Stimulated activated CD8-positive, alpha-beta memory T cell treated with anti-CD3 and anti-CD28 coated beads, Interleukin-4, amount 100 ng/mL, for 1 hour (primary cell): Measurements from ENCODE around the gene CHMP3.
"Not testable (repeated sequence)": the region's sequence is repeated elsewhere in the genome, so short reads cannot be mapped to it uniquely, and the experiment has no call there.

ENCODE experiments used
- DNase-seq, 2 donors: peaks; one replicate each; pipeline ENCODE4 v3.0.0-alpha.2; 2020; ENCODE audit warnings: low read depth in 2 of 2, low spot score in 1 of 2

The CHMP3 gene

GRCh38 chr2:86512034-86512433, 51.2 kb downstream of the CHMP3 start:
- no peak for DNase-seq

GRCh38 chr2:86510436-86510933, 52.8 kb downstream of the CHMP3 start:
- DNase-seq = no peak

GRCh38 chr2:86507600-86507999, 55.6 kb downstream of the CHMP3 start:
- DNase-seq = no peak

GRCh38 chr2:86500325-86501083, 62.7 kb downstream of the CHMP3 start:
- no peak for DNase-seq

- no peak for DNase-seq
Observed at GRCh38 chr2:86499326-86499725, 63.9 kb downstream of the CHMP3 start.

- DNase-seq = no peak
Observed at GRCh38 chr2:86498468-86499260, 64.6 kb downstream of the CHMP3 start.

GRCh38 chr2:86496391-86496790, 66.9 kb downstream of the CHMP3 start:
- not testable (repeated sequence) for DNase-seq

- DNase-seq = no peak
Observed at GRCh38 chr2:86492048-86492453, 71.2 kb downstream of the CHMP3 start.

- no peak for DNase-seq
Observed at GRCh38 chr2:86491088-86491487, 72.2 kb downstream of the CHMP3 start.

GRCh38 chr2:86490245-86490644, 73.0 kb downstream of the CHMP3 start:
- no peak for DNase-seq

- no peak for DNase-seq
Observed at GRCh38 chr2:86489542-86489941, 73.7 kb downstream of the CHMP3 start.

GRCh38 chr2:86488561-86489250, 74.5 kb downstream of the CHMP3 start:
- DNase-seq = no peak

- no peak for DNase-seq
Observed at GRCh38 chr2:86487062-86487461, 76.2 kb downstream of the CHMP3 start.

GRCh38 chr2:86485802-86486201, 77.4 kb downstream of the CHMP3 start:
- DNase-seq = no peak

GRCh38 chr2:86485103-86485502, 78.1 kb downstream of the CHMP3 start:
- DNase-seq = no peak

GRCh38 chr2:86484385-86484784, 78.9 kb downstream of the CHMP3 start:
- DNase-seq = no peak

- no peak for DNase-seq
Observed at GRCh38 chr2:86482034-86482433, 81.2 kb downstream of the CHMP3 start.

GRCh38 chr2:86480105-86480504, 83.1 kb downstream of the CHMP3 start:
- DNase-seq = no peak

- DNase-seq = no peak
Observed at GRCh38 chr2:86477349-86477748, 85.9 kb downstream of the CHMP3 start.

- DNase-seq = no peak
Observed at GRCh38 chr2:86476918-86477317, 86.3 kb downstream of the CHMP3 start.

- no peak for DNase-seq
Observed at GRCh38 chr2:86476092-86476491, 87.2 kb downstream of the CHMP3 start.

- no peak for DNase-seq
Observed at GRCh38 chr2:86471637-86472036, 91.6 kb downstream of the CHMP3 start.
